ENCODE measurements around the gene TBC1D13. TPM values are rescaled to one million over a fixed set of nuclear protein-coding genes. Genes with fewer than 3 reads are reported as not detected.

The TBC1D13 gene
- total and polyA plus RNA-seq, 10 of the 15 experiments (the other 5 are each of a cell fraction or from before 2014, with no cell fraction given) = 3.0 to 23.1 (median 16.5) TPM

- Histone ChIP-seq H3K9ac (ENCODE audit: control insufficient read depth, insufficient read depth, low read length) (no peak overlapping the region), H4K20me1 (ENCODE audit: control insufficient read depth, insufficient read depth) (no peaks in the 10 kb centered on the region), H3K79me2 (ENCODE audit: control insufficient read depth, insufficient read depth, low read length) (no peaks in the 10 kb centered on the region), H3K27ac (ENCODE audit: control insufficient read depth, insufficient read depth) (no peak overlapping the region), H3K4me3 (no peak overlapping the region), H3K4me1 (ENCODE audit: control insufficient read depth, insufficient read depth, low read length) (no peaks in the 10 kb centered on the region), H2AFZ (ENCODE audit: control insufficient read depth, low read depth, low read length) (no peak overlapping the region), H3K36me3 (ENCODE audit: control insufficient read depth in 2 of 2, insufficient read depth in 2 of 2, low read length in 1 of 2) (no peaks in the 10 kb centered on the region), H3K27me3 (replicated peaks in 1 of 2; ENCODE audit: control insufficient read depth in 2 of 2, insufficient read depth in 2 of 2, low read length in 1 of 2) (no peaks in the 10 kb centered on the region), H3K9me3 (replicated peaks; ENCODE audit: control insufficient read depth, insufficient read depth, low read length) (no peaks in the 10 kb centered on the region; the same call in 1 of the 3 replicates), H3K4me2 (ENCODE audit: control insufficient read depth, insufficient read depth) (no peak overlapping the region)
- 70% methylated on average over 3 of the region's 3 CpGs for WGBS (ENCODE audit: insufficient coverage, insufficient replicate concordance, low lambda C conversion rate, missing lambda C conversion rate)
- TF ChIP-seq E4F1 (IDR thresholded peaks at IDR 0.05; ENCODE audit: borderline replicate concordance, partially characterized antibody) (no peak), PAX5 (IDR thresholded peaks at IDR 0.05; ENCODE audit: borderline replicate concordance, low read depth, low read length) (no peak), ESRRA (IDR thresholded peaks at IDR 0.05; ENCODE audit: low read length) (no peak), SMC3 (IDR thresholded peaks at IDR 0.05; ENCODE audit: borderline replicate concordance, low read length) (no peak), IKZF1 (conservative IDR thresholded peaks at IDR 0.05) (no peak), STAT3 (IDR thresholded peaks at IDR 0.05; ENCODE audit: low read depth, low read length) (no peak), KLF5 (IDR thresholded peaks at IDR 0.05; ENCODE audit: partially characterized antibody) (no peak), SUZ12 (IDR thresholded peaks at IDR 0.05; ENCODE audit: unreplicated experiment) (no peak), YBX1 (IDR thresholded peaks at IDR 0.05) (no peak), ZZZ3 (IDR thresholded peaks at IDR 0.05; ENCODE audit: control insufficient read depth, insufficient read length, low read depth) (no peak), TCF7 (IDR thresholded peaks at IDR 0.05; ENCODE audit: borderline replicate concordance) (no peak), SIX5 (IDR thresholded peaks at IDR 0.05; ENCODE audit: low read depth, low read length, severe bottlenecking) (no peak), EGR1 (IDR thresholded peaks at IDR 0.05; ENCODE audit: borderline replicate concordance in 1 of 2, low read depth in 2 of 2, low read length in 2 of 2) (no peak)
- DNase-seq (ENCODE audit: low read depth, low spot score) = no peak
- POLR2A ChIA-PET = interaction anchor here (0.5 to 0.6 kb wide), 2 partner anchors 172 to 228 kb away, joined by 3 read pairs; no protein-coding TSS in a partner anchor
- CTCF ChIA-PET = interaction anchor here (1.5 kb wide), 1 partner anchor 160 kb away, joined by 4 read pairs; no protein-coding TSS in a partner anchor
- FAIRE-seq = no peak
- no TSS peak for BruUV-seq (replicated peaks)
- in situ Hi-C loops (cut with MboI) (no loop called here), intact Hi-C loops (cut with micrococcal nuclease; ENCODE audit: unreplicated experiment) (no loop called here)
- SMC1A ChIA-PET (ENCODE audit: uncharacterized antibody, unreplicated experiment) = interaction anchor here (1.2 kb wide), 1 partner anchor 79 kb away, joined by 3 read pairs; no protein-coding TSS in a partner anchor
- RAD21 ChIA-PET (ENCODE audit: unreplicated experiment) = no interaction called here
- ATAC-seq = no peak
These were observed 59.6 kb downstream of the TBC1D13 start for GRCh38 chr9:128846680-128847030.
